EH (cell line): Measurements from ENCODE around the gene MGAT4A.

Experiments used
- DNase-seq: peaks from one replicate; pipeline ENCODE4 v3.0.0-alpha.2; 2015; ENCODE audit warnings: low read depth

MGAT4A gene

DNA sequence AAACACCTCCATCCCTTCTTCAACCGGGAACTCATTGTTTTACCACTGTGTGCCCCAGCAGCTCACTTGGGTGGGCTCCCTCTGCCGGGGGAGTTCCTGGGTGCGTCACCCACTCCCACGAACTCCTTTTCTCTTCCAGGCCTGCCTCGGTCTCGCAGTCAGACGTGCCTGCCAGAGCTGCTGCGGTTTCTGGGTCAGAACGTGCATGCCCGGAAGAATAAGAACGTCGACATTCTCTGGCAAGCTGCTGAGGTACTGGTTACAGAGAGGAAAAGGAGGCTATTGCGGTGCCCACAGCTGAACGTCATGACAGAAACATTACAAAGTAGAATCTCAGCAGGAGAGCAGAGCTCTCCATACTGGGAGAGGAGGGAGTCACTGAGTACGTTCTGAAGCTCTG, 158.3 kb downstream of the MGAT4A start:
- no peak for DNase-seq

- no peak for DNase-seq
These were observed 158.7 kb downstream of the MGAT4A start for GRCh38 chr2:98572211-98572610.

DNA sequence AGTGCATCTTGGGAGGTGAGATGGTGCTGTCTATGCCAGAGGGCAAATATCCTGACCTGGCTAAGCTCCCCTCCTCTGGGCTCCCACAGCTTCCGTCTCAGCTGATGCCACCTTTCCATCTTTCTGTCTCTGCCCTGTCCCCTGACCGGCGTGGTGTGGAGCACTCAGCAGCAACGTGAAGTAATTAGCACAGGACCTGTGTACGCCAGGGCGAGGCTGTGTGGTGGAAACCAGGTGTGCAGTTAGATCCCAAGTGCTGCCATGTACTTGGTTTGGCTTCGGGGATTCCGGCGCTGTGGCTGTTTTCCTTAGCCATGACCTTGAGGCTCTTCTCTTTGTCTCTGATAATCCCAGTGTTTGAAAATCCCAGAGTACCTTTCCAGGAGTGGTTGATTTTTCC, 159.1 kb downstream of the MGAT4A start:
- DNase-seq, result no peak

GRCh38 chr2:98571121-98571701, 159.7 kb downstream of the MGAT4A start:
- no peak for DNase-seq

GRCh38 chr2:98570356-98570755, 160.6 kb downstream of the MGAT4A start:
- DNase-seq, result no peak

- no peak for DNase-seq
These were observed 161.0 kb downstream of the MGAT4A start for GRCh38 chr2:98569915-98570314.

GRCh38 chr2:98569197-98569793, 161.6 kb downstream of the MGAT4A start:
- DNase-seq, result peak; percentile 6
